Hypothalamus (tissue), 51 donors: ENCODE results near the gene SC5D.

Experiments used
- DNase-seq, 51 donors: peaks; one replicate each; lab custom pipeline; 2025; lab: John Stamatoyannopoulos, UW

SC5D gene, protein sequence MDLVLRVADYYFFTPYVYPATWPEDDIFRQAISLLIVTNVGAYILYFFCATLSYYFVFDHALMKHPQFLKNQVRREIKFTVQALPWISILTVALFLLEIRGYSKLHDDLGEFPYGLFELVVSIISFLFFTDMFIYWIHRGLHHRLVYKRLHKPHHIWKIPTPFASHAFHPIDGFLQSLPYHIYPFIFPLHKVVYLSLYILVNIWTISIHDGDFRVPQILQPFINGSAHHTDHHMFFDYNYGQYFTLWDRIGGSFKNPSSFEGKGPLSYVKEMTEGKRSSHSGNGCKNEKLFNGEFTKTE

DNA sequence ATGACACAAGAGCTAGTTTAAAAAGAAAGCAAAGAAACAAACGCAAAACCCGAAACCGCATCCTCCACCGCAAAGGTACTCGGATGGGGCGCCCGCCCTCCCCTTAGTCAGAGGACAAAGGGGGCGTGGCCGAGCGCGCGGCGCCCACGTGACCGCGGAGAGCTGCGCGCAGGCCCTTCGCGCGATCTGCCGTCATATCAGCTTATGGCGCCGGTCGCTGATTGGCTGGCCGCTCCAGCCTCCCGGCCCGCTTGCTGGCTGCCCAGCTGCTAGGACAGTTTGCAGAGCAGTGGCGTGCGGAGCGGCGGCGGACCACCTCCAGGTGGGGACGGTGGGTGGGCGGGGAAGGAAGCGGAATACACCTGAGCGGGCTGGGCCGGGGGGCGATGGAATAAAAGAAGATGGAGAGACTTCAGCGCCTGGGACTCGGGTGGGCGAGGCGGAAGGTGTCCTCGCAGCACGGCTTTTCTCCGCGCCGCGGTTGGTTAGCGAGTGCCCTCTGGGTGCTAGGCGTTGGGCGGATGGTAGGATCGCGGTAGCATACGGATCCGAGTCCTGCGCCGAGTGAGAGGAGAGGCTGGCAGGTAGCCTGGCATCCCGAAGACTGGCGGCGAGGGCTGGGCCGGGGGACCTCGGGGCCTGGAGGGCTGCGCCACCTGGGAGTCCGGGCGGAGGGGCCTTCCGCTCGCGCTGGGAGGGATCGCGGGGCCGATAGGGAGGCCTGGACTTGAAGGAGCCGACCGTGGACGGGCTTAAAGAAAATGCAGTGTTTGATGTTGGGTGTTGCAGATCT is at the start of gene SC5D:
TSS of gene SC5D (plus strand) at position 277 of the 793 bp plus-strand sequence. CDS start 10,605 bp downstream, outside the sequence.
- DNase-seq = peak; percentile 39 to 97 (median 91)

DNA sequence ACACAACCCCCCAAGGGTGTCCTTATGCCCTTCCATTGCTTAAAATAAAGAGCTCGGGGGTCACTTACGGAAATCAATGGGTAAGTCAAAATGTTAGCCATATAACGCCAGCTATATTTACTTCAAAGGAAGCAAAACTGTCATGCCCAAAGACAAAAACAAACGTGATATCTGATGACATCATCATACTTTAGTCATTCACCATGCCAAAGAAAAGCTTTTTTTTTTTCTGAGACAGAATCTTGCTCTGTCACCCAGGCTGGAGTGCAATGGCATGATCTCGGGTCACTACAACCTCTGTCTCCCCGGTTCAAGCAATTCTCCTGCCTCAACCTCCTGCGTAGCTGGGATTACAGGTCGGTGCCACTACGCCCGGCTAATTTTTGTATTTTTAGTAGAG is 47.7 kb upstream of the SC5D start:
- DNase-seq = no peak

DNA sequence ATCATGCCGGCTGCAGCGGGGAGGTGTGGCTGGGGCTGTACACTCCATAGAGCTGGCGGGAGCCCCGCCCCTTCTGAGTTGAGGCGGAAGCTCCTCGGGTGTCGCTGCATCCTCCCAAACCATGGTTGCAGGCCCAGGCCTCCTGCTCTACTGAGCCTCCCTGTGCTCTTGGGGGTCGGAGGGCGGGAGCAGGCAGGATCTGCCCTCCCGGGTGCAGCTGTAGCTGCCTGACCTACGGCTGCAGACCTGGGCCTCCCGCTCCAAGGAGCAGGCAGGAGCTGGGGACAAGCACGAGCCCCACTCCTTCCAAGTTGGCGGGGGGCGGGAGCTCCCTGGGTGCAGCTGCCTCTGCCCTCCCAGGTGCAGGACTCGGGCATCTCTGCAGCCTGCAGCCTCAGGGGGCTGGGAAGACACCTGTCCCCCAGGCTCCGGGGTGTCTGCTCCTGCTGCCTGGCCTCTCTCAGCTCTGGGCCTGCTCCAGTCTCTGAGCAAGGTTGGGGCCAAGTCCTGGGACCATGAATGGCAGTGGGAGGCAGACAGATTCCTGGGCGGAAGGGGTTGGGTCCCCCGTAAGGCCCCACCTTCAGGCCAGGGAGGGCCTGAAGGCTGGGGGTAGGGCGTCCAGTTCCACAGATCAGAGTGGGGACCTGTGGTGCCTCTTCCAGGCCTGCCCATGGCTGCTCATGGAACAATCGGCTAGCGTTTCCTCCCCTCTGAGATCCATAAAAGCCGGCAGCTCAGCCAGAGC is 46.4 kb upstream of the SC5D start:
- DNase-seq = no peak

DNA sequence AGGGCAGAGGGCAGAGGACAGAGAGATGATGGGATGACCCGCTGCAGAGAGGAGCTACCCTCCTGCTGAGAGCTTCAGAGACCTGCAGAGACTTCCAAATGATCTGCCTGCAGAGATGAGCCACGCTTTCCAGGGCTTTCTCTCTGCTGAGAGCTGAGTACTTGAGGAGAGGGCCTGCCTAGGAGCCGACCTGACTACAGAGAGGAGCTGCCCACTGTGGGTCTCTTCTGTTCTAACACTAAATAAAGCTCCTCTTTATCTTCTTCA is 45.9 kb upstream of the SC5D start:
- DNase-seq = no peak

DNA sequence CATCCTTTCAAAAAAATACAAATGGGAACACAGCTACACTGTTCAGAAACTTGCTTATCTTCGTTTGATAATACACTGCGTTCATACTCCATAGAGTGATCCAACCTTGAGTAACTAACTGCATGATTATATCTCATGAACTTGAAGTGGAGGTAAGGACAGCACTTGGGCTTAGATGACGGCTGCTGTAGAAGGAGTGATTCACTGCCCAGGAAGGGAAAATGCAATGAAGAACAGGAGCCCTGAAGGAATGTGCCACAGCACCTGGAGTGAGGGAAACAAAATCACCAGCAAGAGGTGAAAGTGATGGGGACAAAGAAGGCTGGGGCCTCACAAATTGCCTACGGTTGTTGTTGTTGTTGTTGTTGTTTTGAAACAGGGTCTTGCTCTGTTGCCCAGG is 44.1 kb upstream of the SC5D start:
- no peak for DNase-seq

DNA sequence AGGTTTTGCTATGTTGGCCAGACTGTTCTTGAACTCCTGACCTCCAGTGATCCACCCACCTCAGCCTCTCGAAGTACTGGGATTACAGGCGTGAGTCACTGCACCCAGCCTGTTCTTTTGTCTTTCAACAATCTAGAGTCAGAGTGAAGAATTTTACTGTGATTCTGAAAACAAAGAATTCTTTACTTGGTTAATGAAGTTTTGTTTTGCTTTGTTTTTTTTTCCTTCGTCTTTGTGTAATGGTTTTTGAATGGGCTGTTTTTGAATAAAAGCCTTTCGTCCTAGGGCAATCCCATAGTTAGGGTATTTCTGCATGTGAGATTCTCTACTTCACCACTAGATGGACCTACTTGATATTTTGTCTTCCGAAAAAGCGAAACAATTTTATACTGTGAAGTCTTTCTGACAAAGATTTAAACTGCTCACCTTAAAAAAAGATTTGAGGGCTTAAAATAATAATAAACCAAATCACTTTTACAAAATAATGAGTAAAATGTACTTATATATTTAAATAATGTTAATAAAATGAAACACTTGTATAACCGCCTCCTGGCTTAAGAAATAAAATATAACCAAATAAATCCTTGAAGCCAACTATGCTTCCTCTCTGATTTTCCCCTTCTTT is 43.4 kb upstream of the SC5D start:
- peak in 1 of 51 donors; percentile 42 for DNase-seq

DNA sequence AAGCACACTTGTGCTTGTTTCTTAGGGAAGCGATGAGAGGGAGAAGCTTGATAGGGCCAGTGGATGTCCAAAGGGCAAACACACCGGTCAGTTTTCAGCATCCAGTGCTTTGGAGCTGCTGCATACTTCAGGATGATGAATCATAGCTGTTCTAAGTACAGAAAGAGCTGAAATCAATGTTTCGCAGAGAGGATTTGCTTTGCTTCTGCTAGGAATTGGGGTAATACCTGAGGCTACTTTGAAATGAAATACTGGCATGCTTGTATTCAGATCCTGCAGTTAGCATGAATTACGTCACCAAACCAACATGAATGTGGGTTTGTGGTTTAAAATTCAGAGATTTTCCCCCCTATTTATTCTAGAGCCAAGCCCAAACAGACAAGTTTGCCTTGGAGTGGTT is 41.7 kb upstream of the SC5D start:
- DNase-seq = no peak

DNA sequence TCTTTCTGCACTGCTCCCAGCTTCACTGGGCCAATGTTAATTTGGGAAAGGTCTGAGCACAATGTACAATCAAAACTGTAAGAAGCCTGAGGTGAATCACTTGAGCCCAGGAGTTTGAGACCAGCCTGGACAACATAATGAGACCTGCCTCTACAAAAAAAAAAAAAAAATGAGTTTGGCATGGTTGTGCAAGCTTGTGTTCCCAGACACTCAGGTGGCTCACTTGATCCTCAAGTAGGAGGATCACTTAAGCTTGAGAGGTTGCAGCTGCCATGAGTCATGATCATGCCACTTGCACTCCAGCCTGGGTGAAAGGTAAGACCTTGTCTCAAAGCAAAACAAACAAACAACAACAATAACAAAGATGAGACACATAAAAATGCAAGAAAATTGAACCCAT is 38.6 kb upstream of the SC5D start:
- no peak for DNase-seq

DNA sequence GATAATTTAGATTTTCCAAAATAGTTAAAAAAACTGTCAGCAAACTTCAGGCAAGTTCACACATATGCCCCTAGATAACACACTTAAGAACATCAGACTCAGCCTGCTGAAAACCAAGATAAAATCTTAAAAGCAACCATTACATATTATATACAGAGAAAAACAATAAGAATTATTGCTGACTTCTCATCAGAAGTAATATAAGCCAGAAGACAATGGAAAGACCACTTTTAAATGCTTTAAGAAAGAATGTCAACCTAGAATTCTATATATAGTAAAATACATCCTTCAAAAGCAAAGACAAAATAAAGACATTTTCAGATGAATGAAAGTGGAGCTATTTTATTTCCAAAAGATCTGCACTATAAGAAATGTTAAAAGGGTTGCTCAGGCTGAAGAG is 37.8 kb upstream of the SC5D start:
- DNase-seq = no peak

DNA sequence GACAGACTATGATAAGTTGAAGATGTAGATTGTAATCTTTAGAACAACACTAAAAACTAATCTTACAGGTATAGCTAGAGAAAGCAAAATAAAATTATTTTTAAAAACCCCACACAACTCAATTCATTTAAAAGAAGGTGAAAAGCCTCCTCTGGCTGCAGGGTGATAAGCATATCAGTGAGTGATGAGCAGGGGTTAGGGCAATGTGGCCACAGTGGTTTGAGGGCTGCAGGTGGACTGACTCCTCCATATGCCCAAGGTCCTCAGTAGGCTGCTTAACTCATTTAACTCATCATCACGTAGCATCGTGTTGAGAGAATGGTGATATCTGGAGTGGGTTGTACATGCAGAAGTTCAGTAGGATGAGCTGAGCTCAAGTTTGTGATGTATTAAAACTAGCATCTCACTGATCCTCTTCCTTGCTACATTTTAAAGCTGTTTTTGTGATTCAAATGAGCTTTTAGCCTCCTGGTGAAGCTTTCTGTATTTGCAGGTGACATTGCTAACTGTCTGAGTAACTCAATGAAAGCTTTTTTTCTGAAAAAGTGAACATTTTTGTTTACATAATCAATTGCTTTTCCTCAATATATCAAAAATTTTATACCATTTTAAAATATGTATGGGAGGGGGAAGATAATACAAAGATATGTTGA is 37.0 kb upstream of the SC5D start:
- DNase-seq = no peak

DNA sequence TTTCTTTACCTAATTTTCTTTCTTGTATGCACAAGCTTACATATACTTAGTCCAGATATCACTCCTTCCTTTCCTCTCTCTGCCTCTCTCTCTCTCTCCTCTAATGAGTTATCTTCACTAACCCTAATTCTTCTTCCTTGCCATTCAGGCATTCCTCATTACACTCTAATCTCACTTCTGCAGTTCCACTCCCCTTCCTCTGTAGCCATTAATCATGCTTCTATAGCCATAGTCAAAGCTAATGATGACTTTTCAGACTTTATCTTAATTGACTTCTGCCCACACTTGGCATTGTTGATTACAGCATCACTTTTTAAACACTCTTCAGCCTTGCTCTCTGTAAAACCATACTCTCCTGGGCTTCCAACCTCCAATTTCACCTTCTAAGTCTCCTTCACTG is 35.3 kb upstream of the SC5D start:
- DNase-seq = no peak

DNA sequence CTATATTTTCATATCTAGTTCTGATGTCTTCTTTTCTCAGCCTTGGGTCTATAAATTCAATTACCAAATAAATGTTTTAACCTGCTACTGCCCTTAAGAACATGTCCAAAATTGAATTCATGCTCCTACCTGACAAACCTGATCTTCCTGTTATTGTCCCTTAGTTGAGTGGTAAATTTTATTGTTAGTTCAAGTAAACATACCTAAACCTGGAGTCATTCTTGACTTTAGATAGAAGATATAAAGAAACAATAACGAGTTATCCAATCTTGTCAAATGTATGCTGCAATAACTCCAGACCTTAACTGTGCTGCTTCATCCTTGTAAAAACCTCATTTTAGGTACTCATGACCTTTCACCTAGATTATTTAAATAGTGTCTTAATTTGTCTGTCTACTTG is 34.6 kb upstream of the SC5D start:
- DNase-seq = no peak

DNA sequence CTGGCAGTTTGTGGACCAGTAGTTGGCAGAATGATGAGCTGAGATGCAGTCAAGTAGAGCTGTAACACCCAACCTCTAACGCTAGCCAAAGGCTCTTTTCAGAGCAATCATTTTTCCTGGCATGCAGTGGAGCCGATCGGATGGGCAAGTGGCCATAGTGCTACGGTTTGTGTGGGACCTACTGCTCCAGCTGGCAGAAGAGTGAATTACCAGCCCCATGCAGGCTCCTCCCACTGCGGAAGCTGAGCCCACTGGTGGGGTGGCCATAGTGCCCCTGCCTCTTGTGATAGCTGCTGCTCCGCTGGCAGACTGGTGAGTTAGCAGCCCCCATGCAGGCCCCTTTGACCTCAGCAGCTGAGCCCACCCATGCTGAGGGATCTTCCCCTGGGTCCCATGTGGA is 27.0 kb upstream of the SC5D start:
- no peak for DNase-seq

DNA sequence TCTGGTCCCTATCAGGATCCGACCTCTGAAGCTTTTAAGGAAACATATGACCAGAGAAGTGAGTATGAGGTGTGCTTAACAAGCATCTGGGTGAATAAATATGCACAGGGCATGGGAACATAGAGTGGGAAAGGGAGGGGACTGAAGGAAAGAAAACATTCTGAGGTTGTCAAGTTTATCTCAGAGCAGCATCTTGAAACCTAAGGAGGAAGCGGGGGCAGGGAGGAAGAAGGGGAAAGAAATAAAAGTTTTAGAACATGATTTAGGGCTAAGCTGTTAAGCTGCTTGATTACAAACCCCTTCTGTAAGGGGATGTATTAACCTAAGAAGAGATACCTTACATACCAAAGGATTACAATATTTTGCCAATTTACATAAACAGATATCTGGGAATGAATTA is 24.0 kb upstream of the SC5D start:
- DNase-seq = no peak

DNA sequence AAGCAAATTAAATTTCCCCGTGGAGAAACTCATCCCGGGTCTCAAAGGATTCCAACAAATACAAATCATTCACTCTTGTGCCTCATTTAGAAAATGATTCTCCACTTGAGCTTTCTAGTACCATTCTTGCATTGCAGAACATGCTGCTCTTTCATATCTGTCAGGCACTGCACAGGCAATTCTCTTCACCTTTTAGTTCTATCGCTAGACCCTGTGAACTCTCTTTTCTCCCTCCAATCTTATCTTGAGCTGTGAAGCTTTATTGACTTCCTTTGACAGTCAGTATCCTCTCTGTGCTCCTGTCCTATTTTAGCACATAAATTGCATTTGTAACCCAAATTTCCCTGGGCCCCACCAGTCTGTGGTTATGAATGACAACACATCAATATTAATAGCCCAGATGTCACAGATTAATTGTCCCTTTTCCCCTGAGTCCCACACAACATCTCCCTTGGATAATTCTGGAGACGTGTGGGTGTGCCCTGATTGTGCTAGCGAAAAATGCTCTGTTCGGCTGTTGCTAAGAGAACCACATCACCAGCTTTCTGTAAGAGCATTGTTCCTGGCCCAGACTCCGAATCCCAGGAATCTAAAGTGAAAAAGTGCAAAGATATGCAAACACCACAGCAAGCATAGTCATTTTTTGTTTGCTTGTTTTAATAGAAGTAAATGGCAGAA is 22.4 kb upstream of the SC5D start:
- DNase-seq = peak in 2 of 51 donors; percentile 5 to 48

DNA sequence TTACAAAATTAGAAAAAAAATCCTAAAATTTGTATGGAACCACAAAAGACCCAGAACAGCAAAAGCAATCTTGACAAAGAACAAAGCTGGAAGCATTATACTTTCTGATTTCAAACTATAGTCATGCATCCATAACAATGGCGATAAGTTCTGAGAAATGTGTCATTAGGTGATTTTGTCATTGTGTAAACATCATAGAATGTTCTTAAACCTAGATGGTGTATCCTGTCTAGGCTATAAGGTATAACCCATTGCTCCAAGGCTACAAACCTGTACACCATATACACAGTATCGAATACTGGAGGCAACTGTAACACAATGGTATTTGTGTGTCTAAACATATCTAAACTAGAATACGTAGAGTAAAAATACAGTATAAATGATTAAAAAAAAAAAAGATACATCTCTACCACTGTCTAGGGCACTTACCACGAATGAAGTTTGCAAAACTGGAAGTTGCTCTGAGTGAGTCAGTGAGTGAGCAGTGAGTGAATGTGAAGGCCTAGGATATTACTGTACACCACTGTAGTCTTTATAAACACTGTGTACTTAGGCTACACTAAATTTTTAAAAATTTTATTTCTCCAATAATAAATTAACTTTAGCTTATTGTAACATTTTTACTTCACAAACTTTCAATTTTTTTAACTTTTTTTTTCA is 18.1 kb upstream of the SC5D start:
- DNase-seq = no peak

DNA sequence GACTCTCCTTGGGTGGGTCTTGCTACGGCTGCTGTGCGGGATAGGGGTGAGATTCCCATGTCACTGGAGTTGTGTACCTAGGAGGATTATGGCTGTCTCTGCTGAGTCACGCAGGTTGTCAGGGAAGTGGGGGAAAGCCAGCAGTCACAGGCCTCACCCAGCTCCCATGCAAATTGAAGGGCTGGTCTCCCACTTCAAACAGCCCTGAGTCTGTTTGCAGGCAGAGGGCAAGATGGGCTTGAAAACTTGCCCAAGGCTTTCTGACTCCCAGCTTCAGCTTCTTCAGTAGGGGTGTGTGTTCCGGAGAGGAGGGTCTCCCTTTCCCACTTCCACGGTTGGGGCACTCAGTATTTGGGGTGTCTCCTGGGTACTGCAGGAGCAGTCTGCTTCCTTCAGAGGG is 10.9 kb upstream of the SC5D start:
- no peak for DNase-seq

DNA sequence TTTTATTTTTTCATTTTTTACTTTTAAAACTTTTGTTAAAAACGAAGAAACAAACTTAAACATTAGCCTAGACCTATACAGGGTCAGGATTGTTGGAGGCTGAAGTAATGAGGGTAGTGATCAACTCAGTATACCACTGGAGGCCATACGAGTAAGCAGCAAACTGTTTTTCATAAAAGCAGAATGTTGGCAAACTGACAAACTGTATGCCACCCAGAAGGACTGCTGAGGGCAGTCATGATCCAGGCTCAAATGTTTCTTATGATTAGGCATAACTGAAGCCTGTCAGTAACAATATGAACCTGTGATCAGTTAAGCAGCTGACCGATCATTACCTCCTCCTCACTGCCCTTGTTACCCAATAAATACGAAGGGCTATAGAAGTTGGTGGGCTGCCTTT is 10.2 kb upstream of the SC5D start:
- no peak for DNase-seq

DNA sequence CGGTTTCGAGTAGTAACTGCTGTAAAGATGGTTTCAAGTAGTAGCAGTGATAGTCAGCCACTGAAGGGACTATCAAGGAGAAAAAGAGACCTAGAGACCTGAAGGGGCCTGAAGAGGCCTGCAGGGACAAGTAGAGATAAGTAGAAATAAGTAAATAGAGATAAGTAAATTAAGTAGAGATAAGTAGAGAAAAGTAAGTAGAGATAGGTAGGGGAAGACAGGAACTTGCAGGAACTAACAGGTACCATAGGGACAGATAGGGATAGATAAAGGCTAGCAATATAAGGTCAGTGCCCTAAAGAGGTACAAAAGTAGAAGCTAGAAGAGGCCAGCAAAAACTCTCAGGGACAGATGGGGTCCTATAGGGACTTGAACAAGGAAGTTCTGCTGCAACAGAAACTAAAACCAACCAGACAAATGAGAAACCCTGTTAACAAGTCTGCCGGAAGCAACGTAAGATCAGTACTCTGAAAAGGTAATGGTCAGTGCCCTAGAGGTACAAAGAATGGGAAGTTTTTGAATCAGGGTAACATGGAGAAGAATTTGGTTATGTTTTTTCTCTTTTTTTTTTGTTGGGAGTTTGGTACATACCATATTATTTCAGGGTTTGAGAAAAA is 9.6 kb upstream of the SC5D start:
- no peak for DNase-seq
